HG02852 (cell line): ENCODE results near the gene B3GAT1.

Experiments
- ATAC-seq: cut with Tn5 transposase; IDR thresholded peaks from one replicate; pipeline ENCODE4 v1.9.1; 2021; ENCODE audit warnings: mild to moderate bottlenecking, moderate library complexity; ENCODE audit not compliant: unreplicated experiment

B3GAT1 gene

DNA sequence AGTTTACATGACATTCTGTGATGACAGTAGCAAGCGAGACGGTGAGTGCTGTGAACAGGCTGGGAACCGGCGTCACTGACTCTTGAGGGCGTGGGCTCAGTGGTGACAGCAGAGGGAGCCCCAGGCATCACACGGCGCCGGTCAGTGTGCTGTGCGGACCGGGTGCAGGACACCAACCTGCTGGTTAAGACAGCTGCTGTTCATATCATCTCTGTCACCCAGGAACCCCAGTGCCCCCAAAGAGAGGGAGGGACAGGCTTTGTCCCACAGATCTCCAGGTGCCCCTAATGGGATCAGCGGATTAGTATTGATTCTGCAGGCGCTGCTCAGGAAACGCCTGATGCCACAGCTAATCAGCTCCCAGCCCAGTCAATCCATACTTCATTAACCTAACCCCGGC, 18.4 kb downstream of the B3GAT1 start:
- ATAC-seq, result no peak

DNA sequence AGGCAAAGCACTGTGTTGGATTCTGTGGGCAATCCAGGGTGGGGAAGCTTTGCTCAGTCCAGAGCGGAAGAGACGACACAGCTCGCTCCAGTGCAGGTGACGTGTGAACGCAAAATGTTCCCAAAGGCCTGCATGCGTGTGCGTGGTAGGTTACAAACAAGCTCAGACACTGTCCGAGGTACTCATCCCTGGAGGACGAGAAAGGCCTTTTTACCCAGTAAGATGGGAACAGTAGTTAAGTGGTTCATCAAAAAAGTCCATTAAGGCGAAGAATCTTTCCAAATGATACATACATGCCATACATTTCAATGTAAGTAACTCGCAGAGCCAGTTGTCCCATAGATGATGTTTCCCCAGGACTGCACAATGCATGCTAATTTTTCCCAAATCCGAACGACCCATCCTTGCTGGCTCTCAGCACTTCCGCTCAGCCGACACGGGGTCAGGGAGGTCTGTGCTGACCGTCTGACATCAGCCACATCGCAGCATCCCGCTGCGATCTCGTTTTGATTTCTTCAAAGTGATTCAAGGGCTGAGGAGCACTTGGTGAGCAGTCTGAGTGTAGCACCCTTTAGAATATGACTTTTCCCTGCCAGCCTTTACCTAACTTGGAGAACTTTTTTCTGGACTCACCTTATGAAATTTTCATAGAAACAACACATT, 19.0 kb downstream of the B3GAT1 start:
- no peak for ATAC-seq

- ATAC-seq, result no peak
These were observed 20.4 kb downstream of the B3GAT1 start for GRCh38 chr11:134391656-134392055.

DNA sequence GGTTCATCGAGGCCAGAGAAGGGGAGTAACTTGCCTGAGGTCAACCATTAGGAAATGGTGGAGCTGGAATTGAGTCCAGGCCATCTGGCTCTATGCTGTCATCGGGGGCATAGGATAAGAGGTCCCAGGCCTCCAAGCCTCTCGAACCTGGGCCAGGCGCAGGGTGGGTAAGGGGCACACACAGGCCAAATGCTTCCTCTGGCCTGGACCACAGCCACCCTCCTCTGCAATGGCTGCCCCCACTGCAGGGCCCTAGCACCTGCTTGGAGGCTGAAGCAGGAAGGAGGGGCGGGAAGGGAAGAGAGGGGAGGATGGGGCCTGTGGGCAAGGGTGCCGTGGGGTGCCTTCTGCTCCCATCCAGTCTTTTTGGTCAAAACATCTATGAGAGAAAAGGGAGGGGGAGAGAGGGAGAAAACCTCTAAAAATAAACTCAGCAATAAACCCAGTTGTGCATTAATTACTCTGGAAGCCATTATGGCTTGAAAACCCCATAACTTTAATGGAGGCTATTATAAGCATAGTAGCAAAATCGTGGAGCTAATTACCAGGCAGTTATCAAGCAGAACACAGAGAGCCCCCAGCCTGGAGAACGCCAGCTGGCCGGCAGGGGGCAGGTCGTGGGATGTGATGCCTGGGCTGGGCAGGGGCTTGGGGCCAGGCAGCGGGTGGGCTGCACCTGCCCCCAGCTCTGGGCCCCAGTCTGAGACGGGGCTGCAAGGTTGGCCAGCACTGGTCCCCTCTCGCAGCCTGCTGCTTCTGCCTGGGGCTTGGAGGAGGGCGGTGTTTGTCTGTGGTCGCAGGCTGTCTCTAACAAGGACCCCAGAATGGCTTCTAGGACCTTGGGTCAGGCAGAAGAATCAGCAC, 21.1 kb downstream of the B3GAT1 start:
- no peak for ATAC-seq

DNA sequence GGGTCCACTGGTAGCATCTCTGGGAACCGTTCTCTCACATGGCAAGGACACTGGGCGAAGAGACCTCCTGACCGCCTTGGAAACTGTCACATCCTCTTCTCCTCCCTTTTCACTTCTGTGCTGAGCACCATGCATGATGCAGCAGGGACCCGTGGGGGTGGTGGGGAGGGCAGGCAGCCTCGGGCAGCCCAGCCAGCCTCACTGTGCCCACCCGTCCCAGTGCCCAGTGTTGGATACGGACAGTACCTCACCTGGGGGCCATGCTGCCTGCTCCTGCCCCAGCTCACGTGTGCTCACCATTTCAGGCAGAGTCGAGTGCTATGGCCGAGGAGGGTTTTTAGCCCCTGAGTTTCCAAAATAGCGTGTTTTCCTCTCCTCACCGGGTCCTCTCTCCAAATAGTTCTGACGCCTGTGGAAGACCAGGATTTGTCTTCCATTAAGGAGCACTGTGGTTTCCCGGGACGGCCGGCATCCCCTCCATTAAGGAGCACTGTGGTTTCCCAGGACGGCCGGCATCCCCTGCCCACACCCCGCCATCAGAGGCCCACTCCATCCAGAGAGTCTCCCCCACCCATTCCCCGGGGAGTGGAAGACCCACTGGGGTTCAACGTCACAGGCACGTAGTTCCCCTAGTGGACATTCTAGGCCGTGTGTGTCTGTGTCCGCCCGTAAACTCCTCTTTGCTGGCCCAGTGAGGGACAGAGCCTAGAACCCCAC, 22.4 kb downstream of the B3GAT1 start:
- no peak for ATAC-seq

DNA sequence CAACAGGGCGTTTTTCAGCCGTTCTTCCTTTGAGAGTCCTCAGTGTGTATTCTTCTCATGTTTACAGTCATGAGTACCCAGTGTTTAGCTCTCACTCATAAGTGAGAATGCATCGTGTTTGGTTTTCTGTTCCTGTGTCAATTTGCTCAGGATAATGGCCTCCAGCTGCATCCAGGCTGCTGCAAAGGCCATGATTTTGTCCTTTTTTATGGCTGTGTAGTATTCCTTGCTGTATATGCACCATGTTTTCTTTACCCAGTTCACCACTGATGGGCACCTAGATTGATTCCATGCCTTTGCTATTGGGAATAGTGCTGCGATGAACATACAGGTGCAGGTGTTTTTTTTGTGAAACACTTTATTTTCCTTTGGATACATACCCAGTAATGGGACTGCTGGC, 23.5 kb downstream of the B3GAT1 start:
- ATAC-seq, result no peak

DNA sequence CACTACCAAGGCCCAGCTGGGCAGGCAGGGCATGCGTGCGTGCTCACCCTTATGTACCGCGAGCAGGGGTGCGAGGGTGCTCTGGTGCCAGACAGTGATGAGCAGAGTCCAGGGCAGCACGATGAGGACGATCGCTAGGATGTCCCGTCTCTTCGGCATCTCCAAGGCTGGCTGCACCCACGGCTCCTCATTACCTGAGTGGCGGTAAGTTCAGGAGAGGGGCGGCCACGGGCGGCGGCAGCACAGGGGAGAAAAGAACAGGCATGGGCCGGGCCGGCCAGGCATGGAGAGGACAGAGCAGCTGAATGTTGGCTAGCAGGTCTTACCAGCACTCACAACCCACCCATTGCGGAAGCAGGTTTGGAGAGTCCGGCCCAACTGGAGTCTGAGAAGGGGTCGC, 24.5 kb downstream of the B3GAT1 start:
- no peak for ATAC-seq

DNA sequence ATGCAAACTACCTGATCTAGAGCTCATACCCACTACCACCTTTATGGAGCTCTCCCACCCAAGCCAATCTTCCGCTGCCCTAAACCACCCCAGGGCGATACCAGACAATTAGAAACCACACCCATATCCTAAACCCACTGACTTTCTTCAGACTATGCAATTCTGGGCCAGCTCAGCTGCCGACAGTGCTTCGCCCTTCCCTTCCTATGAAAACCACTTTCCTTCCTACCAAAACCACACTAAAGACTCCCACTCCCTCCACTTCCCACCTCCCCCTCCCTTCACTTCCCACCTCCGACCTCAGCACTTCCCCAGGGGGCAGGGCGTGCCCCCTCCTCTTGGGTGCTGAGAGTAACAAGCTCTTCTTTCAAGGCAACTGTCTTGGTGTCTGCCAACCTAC, 25.1 kb downstream of the B3GAT1 start:
- ATAC-seq, result no peak

DNA sequence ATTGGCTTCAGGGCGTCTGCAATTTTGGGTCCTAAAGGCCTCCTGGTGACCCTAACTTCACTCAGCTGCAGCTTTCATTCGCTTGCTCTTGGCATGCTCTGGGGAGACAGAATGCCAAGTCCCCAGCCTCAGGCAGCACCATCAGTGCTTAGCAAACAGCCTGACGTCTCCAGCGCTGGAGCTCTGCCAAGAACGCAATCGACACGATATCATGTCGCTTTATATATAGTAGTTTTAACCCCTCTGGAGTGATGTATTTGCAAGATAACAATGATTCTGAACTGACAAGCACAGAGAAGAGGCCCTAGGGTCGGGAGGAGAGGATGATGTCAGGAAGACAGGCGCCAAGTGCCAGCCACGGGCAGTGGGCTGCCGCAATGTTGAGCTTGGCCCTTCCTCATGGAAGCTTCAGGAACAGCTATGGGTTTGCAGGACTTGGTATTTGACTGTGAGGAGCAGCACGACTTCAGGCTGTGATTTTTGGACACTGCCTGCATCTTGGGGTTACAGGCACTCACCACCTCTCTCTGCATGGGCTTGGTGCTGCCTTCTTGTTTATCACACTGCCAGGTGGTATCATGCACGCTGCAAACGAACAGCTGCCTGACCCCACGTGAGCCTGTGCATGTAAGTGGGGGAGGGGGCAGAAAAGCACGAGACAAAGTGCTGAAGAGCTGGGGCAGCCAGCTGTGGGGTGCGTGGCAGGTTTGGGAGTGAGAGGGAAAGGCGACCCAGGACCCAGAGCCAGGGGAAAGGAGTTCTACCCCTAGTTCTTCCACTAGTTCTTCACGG, 26.1 kb downstream of the B3GAT1 start:
- no peak for ATAC-seq

GRCh38 chr11:134385171-134385570, 26.9 kb downstream of the B3GAT1 start:
- ATAC-seq, result no peak

- no peak for ATAC-seq
These were observed 27.6 kb downstream of the B3GAT1 start for GRCh38 chr11:134384406-134384805.

DNA sequence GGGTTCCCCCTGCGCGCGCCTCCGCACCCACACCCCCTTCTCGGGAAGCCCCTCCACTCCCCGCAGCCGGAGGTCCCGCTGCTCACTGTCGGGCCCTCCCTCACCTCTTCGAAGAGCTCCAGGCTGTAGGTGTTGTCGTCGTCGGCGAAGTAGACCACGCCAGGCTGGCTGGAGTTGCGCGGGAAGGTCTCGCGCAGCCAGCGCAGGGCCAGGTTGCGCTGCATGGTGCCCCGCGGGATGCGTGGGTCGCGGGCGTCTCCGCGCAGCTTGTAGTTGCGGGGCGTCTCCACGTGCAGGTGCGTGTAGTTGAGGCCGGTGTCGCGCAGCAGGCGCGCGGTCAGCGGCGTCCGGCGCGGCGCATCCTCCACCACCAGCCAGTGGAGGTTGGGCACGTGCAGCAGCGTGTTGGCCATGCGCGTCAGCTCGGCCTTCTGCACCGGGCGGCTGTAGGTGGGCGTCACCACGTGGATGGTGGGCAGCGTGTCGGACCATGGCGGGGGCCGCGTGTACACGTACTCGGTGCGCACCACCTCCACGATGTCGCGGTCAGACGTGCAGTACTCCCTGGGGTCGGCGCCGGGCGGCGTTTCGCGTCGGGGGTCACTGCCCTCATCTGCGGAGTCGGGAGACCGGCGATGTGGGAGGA, 28.3 kb downstream of the B3GAT1 start:
- ATAC-seq, result no peak

- ATAC-seq, result no peak
These were observed 29.2 kb downstream of the B3GAT1 start for GRCh38 chr11:134382830-134383229.

GRCh38 chr11:134382257-134382656, 29.8 kb downstream of the B3GAT1 start:
- no peak for ATAC-seq

GRCh38 chr11:134380785-134381184, 31.3 kb downstream of the B3GAT1 start:
- ATAC-seq, result no peak

GRCh38 chr11:134380229-134380628, 31.8 kb downstream of the B3GAT1 start:
- ATAC-seq, result no peak

- no peak for ATAC-seq
These were observed 32.8 kb downstream of the B3GAT1 start for GRCh38 chr11:134379241-134379640.

DNA sequence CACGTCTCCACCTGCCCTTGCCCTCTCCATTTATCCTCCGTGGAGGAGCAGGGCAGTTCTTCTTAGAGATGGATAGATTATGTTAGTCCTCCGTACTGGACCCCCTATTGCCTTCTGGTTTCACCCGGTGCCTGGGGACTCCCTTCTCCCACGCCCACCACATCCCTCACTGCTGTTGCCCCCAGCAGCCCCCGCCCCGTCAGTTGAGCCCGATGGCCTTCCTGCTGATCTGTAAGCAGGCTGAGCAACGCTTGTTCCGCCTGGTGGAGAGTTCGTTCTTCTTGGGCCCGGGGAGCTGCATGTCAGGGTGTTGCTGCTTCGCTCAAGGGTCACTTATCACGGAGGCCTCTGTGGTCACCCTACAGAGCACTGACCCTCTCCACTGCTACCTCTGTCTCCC, 34.2 kb downstream of the B3GAT1 start:
- ATAC-seq, result no peak

- ATAC-seq, result no peak
These were observed 35.7 kb downstream of the B3GAT1 start for GRCh38 chr11:134376150-134376921.
